HG03064 (cell line): ENCODE measurements around the gene ELK3.
A peak's percentile ranks its signal among the peaks of the same experiment; 100 is the strongest.

Source experiments
- ATAC-seq: cut with Tn5 transposase; IDR thresholded peaks from one replicate; pipeline ENCODE4 v1.9.1; 2021; ENCODE audit warnings: low read depth; ENCODE audit not compliant: unreplicated experiment

ELK3 gene

DNA sequence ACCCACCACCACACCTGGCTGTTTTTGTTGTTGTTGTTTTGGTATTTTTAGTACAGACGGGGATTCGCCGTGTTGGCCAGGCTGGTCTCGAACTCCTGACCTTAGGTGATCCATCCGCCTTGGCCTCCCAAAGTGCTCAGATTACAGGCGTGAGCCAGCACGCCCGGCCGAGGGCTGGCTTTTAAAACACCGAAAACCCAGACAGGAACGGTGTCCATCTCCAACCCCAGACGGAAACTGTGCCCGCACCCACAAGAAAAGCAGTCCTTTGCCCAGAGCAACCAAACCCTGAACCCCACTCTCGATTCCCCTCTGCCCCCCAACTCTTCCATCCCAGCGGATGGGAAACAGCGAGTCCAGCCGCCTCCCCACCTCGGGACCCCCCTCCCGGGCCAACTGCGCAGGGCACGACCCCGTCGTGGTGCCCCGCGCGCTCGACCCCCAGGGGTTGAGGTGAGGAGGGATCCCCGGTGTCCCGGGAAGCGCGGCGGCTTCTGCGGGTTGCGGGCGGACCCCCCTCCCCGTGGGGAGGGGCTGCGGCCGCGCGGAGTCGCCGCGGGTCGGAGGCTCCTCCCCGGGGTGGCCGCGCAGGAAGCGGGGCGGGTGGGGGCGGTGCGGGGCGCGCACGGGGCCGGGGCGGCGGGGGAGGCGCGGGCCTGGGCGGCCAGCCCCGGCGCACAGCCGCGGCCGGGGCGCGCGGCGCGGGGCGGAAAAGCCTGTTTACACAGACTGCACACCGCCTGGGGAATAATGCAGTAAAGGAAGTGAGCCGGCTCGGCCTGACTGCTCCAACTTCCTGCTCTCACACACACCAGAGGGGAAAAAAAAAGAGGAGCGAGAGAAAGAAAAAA lies at the start of gene ELK3:
Gene ELK3, plus strand, starts transcription at position 651 of the 851 bp plus-strand sequence.
- ATAC-seq = peak; percentile 61

- no peak for ATAC-seq
These were observed 47.4 kb upstream of the ELK3 start for GRCh38 chr12:96146747-96147146.

DNA sequence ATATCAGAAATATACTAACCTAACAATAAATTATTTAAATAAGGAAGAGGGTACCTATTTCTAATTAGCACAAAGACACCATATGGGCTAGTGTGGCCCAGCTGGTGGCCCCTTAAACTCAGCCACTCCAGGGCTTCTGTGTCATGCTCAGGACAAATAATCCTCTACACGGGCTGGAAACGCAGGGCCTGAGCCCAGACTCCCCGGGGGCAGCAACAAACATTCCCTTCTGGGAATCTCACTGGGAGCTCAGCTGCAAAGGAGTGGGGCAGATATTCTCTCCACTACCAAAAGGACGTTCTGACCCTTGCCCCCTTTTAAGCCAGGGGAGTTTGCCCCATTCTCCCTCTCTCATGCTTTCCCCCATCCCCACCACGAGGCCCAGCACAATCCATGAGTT lies 43.7 kb upstream of the ELK3 start:
- no peak for ATAC-seq

DNA sequence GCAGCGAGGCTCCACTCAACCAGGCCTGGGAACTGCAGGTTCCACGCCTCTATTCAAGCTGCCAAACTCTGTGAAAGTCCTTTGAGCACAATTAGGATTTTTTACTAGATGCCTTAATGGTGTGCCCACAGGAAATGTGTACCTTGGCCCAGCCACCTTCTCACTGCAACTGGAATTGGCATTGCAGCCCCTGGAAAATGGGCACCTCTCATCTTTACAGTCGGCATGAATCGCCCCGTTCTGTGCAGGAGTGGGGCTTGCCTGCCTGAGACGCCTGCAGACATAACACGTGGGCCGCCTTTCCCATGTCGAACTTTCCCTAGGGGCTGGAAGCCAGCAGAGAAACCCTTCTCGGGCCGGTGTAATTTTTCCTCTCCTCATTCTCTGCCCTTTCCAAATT lies 42.0 kb upstream of the ELK3 start:
- ATAC-seq = no peak

DNA sequence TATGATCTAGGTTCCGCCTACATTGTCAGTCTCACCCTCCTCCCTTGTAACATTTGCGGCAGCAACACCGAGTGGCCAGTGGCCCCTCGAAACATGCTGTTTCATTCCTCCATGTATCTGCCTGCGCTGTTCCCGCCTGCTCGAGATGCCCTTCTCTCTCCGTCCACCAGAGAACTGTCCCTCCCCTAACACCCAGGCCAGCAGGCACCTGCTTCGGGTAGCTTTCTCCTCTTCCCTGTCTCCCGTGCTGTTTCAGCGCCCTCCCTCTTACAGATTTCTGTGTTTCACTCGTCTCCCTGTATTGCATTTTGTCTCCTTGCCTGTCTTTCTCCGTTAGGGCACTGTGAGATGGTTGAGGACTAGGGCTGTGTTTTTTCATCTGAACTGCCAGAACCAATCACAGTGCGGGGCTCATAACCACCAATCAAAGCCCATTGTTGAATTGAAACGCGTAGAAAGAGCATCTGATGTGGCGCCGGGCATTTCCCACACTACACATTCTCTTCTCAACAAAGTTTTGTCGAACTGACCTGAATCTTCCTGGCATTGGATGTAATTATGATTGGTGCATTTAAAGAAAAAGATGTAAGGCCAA lies 40.9 kb upstream of the ELK3 start:
- ATAC-seq = no peak

DNA sequence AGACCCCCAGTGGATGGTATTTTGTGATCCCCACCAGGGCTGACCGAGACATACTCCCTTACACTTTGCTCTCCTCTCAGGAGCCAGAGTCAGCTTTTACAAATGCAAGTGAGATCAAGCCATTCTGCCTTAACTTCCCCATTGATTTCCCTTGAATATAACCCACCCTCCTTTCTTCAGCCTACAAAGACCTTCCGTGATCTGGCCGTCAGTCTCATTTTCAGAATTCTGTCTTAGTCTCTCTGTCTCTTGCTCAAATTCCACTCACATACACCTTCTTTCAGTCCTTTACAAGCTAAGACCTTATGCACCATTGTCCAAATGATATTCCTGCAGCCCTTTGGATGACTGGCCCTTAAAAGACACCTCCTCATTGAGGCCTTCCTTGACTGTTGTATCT lies 39.0 kb upstream of the ELK3 start:
- no peak for ATAC-seq

GRCh38 chr12:96155781-96156180 lies 38.4 kb upstream of the ELK3 start:
- ATAC-seq = no peak

- ATAC-seq = no peak
These were observed 38.0 kb upstream of the ELK3 start for GRCh38 chr12:96156211-96156610.

- no peak for ATAC-seq
These were observed 36.7 kb upstream of the ELK3 start for GRCh38 chr12:96157427-96157826.

DNA sequence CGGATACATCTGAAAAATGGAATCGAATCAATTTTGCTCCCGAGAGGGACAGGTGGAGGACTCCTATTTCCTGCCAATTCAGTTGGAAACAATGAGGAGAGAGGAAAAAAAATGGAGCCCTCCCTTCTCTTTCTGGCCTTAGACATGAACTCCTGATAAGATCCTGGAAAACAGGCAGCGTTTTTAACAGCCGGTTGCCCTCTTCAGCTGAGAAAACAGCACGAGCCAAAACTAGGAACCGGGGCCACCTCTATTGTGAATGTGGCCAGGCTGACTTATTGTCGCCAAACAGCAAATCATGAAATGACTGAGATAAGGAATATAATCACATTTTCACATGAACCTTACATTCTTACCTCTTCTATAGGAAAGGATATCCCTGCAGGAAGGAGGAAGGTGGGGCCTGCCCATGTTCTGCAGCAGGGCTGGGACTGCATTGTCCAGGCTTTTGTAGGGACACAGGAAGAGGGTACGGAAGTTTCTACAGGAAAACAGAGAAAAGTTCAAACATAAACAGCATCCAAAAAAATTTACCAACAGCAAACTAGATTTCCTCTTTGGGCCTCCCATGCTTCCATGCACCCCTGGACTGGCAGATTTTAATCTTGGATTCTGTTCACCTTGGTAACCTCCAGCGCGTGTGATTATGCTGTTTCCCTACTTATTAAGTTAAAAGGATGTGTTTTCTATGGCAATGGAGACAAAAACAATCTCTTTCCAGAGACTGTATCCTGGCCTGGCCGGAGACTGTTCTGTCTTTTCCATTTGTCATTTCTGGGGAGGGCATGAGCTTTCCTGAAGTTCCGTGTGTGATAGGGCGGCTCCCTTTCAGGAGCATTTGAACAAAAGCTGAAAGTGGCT lies 29.0 kb upstream of the ELK3 start:
- no peak for ATAC-seq

GRCh38 chr12:96166765-96167164 lies 27.4 kb upstream of the ELK3 start:
- no peak for ATAC-seq

DNA sequence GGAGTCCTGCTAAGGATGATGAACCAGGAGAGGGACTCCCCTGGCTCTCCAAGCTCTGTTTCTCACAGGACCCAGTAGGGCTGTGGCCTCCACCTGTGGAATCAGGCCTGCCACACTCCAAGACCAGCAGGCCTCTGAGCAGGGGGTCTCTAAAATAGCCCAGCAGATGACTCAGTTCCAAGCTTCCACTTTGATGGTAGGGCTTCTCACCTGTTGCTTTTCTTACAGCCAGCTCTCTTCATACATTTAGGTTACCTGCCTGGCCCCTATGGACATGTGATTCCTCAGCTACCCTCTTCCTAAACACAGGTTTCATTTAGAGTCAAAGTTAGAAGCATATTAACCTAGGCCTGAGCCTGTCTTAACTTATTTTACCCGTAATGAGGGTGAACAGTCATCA lies 26.7 kb upstream of the ELK3 start:
- ATAC-seq = no peak

DNA sequence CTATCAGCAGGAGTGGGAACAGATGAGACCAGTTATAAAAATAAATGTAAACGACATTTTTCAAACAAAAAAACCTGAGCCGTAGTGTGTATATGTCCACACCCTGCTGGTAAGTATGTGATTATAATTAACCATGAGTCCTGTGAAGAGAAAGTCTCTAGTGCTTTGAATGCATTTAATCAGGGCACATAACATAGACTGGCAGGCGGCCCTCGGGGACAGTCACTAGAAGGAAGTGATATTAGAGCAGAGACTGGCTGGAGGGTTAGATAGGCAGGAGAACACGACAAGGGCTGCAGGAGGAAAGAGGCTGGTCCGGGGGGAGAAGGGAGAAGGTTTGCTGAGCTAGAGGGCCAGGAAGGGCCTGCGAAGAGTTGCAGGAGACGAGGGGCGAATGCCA lies 23.8 kb upstream of the ELK3 start:
- ATAC-seq = no peak

DNA sequence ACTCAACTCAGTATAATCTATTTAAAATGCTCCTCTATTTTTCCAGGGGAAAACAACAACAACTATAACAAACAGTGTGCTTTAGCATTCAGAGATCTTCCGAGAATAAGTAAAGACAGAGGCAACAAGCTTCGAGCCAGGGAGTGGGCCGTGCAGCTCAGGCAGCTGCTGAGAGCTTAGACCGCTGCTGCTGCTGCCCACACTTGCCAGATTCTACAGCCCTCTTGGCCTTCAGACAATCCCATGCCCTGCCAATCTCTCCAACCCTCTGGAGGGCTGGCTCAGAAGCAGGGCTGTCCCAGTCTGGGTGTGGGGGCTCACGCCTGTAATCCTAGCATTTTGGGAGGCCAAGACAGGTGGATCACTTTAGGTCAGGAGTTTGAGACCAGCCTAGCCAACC lies 23.4 kb upstream of the ELK3 start:
- ATAC-seq = no peak

DNA sequence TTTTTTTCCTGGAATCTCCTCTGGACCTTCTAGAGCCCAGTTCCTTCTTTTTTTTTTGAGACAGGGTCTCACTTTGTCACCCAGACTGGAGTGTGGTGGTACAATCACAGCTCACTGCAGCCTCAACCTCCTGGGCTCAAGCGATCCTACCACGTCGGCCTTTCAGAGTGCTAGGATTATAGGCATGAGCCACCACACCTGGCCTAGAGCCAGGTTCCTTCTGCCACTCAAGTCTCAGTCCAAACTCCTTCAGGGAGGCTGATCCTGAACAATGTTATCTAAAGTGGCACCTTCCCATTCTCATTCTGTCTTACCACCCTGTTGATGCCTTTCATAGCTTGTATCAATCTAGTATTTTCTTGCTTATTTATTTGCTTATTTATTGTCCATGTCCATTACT lies 22.3 kb upstream of the ELK3 start:
- ATAC-seq = no peak

DNA sequence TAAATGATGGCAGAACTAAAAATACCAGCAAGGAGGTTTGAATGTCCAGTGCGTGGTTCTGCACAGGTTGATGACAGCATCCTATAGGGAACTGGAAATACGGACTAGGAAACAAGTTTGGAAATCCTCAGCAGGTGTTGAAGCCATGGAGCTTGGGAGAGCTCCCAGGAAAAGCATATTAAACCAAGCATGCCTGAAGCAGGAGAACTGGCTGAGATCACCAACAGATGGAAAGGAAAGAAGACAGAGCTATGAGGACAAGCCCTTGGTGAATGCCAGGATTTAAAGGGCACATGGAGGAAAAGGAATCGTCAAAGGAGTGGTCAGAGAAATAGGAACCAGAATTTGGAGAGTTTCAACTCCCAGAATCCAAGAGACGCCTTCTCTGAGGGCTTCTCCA lies 21.2 kb upstream of the ELK3 start:
- ATAC-seq = no peak

- ATAC-seq = no peak
These were observed 17.6 kb upstream of the ELK3 start for GRCh38 chr12:96176575-96176974.

DNA sequence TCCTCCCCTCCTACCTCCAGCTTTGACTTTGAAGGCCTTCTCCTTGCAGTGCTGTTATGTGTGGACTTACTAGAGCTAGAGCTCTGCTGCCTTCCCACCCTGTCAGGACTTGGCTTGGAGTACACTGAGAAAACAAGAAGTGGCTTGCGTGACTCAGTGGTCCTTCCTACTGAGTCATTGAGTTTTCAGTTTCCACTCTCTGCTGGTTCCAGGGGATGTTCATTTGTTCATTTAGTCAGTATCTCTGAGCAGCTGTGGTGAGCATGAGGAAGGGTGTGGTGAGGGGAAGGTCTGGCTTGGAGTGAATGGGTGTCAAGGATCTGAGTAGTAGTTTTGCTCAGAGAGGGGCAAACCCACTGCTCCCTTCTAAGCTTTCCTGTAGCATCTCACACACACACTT lies 17.2 kb upstream of the ELK3 start:
- ATAC-seq = no peak

GRCh38 chr12:96183734-96184370 lies 10.3 kb upstream of the ELK3 start:
- ATAC-seq = no peak

GRCh38 chr12:96185914-96186313 lies 8.3 kb upstream of the ELK3 start:
- ATAC-seq = no peak
